ENCODE data around the gene CCDC3.

GRCh38 chr10:12954866-12955265 lies 46.6 kb downstream of the CCDC3 start:
- TF ChIP-seq CTCF (IDR thresholded peaks at IDR 0.05) (no peak), POLR2A (IDR thresholded peaks at IDR 0.05) (no peak)
